Stimulated activated CD8-positive, alpha-beta memory T cell treated with anti-CD3 and anti-CD28 coated beads, Interleukin-4, amount 100 ng/mL, for 24 hours (primary cell): ENCODE measurements around the gene TXLNB.
A peak's percentile ranks its signal among the peaks of the same experiment; 100 is the strongest.
"Not testable (repeated sequence)": the region's sequence is repeated elsewhere in the genome, so short reads cannot be mapped to it uniquely, and the experiment has no call there.

Experiments
- DNase-seq: peaks from one replicate; pipeline ENCODE4 v3.0.0-alpha.2; 2020; ENCODE audit warnings: low read depth

The TXLNB gene

GRCh38 chr6:139234193-139234592, 57.6 kb downstream of the TXLNB start:
- DNase-seq, result not testable (repeated sequence)

GRCh38 chr6:139231206-139231605, 60.6 kb downstream of the TXLNB start:
- DNase-seq, result no peak

GRCh38 chr6:139230391-139230840, 61.4 kb downstream of the TXLNB start:
- no peak for DNase-seq

- not testable (repeated sequence) for DNase-seq
Measured at GRCh38 chr6:139228387-139228786, 63.4 kb downstream of the TXLNB start.

GRCh38 chr6:139219746-139220145, 72.1 kb downstream of the TXLNB start:
- no peak for DNase-seq

GRCh38 chr6:139219271-139219729, 72.5 kb downstream of the TXLNB start:
- DNase-seq, result peak; percentile 52

GRCh38 chr6:139212460-139212859, 79.3 kb downstream of the TXLNB start:
- not testable (repeated sequence) for DNase-seq

GRCh38 chr6:139210766-139211165, 81.0 kb downstream of the TXLNB start:
- DNase-seq, result not testable (repeated sequence)

- no peak for DNase-seq
Measured at GRCh38 chr6:139205843-139206242, 86.0 kb downstream of the TXLNB start.

- no peak for DNase-seq
Measured at GRCh38 chr6:139204978-139205377, 86.8 kb downstream of the TXLNB start.

- no peak for DNase-seq
Measured at GRCh38 chr6:139201378-139201777, 90.4 kb downstream of the TXLNB start.

GRCh38 chr6:139198529-139199288, 93.1 kb downstream of the TXLNB start:
- DNase-seq, result no peak

- no peak for DNase-seq
Measured at GRCh38 chr6:139194740-139195139, 97.1 kb downstream of the TXLNB start.
